Loucy (cell line): ENCODE data around the gene TAS1R2.

Source experiments
- H2AFZ ChIP-seq: fragments of 200-600 bp; sonication (generic); 2 replicates; pipeline ENCODE4 v1.6.0; 2016; ENCODE audit warnings: antibody characterized with exemption, mild to moderate bottlenecking, low read length, moderate library complexity
- H3F3A ChIP-seq: fragments of 200-600 bp; 2 replicates; pipeline ENCODE4 v1.6.0; 2016; ENCODE audit warnings: antibody characterized with exemption, low read depth, mild to moderate bottlenecking
- H3K27me3 ChIP-seq: fragments of 200-600 bp; sonication (generic); 2 replicates; pipeline ENCODE4 v1.6.1; 2014; ENCODE audit warnings: low read length, mild to moderate bottlenecking; ENCODE audit not compliant: insufficient read depth, poor library complexity, severe bottlenecking
- H3K36me3 ChIP-seq: fragments of 200-600 bp; sonication (generic); 2 replicates; pipeline ENCODE4 v1.6.1; 2016; ENCODE audit warnings: low read length; ENCODE audit not compliant: insufficient read depth
- H3K4me1 ChIP-seq: fragments of 200-600 bp; sonication (generic); 2 replicates; pipeline ENCODE4 v1.5.1; 2014; ENCODE audit warnings: low read length, mild to moderate bottlenecking; ENCODE audit not compliant: insufficient read depth, poor library complexity, severe bottlenecking
- H3K4me2 ChIP-seq: fragments of 200-600 bp; sonication (generic); 2 replicates; pipeline ENCODE4 v1.6.0; 2014; ENCODE audit warnings: antibody characterized with exemption, low read length, low read depth, mild to moderate bottlenecking; ENCODE audit not compliant: poor library complexity, severe bottlenecking
- H3K4me3 ChIP-seq: fragments of 200-600 bp; sonication (generic); 2 replicates; pipeline ENCODE4 v1.5.1; 2014; ENCODE audit warnings: low read length, mild to moderate bottlenecking, mixed read lengths; ENCODE audit not compliant: poor library complexity, severe bottlenecking
- H3K79me2 ChIP-seq: fragments of 200-600 bp; sonication (generic); 2 replicates; pipeline ENCODE4 v1.6.1; 2014; ENCODE audit warnings: low read length; ENCODE audit not compliant: insufficient read depth
- H3K9ac ChIP-seq: fragments of 200-600 bp; sonication (generic); 2 replicates; pipeline ENCODE4 v1.6.0; 2014; ENCODE audit warnings: mild to moderate bottlenecking, low read depth, low read length, moderate library complexity; ENCODE audit not compliant: poor library complexity, severe bottlenecking
- H3K9me2 ChIP-seq: fragments of 200-600 bp; sonication (generic); replicated peaks from 2 replicates; pipeline ENCODE4 v1.6.1; 2016; ENCODE audit warnings: low read depth, low read length, mixed read lengths
- H3K9me3 ChIP-seq: fragments of 200-600 bp; sonication (generic); 2 replicates; pipeline ENCODE4 v1.6.1; 2014; ENCODE audit warnings: mild to moderate bottlenecking, antibody characterized with exemption, low read length, low read depth; ENCODE audit not compliant: insufficient read depth
- H4K20me1 ChIP-seq: fragments of 200-600 bp; sonication (generic); 2 replicates; pipeline ENCODE4 v1.6.0; 2014; ENCODE audit warnings: antibody characterized with exemption, low read length, mild to moderate bottlenecking; ENCODE audit not compliant: insufficient read depth, poor library complexity, severe bottlenecking
- EZH2phosphoT487 ChIP-seq: fragments of 200-600 bp; IDR thresholded peaks from 2 replicates; pipeline ENCODE4 v1.6.1; 2018; ENCODE audit warnings: antibody characterized with exemption, mild to moderate bottlenecking, moderate library complexity, borderline replicate concordance
- TF ChIP-seq, protein P1 (sequence below): fragments of 200-600 bp; sonication (generic); conservative IDR thresholded peaks from 2 replicates; pipeline ENCODE4 v1.5.1; 2014; ENCODE audit warnings: mild to moderate bottlenecking, antibody characterized with exemption, low read length

Gene TAS1R2

GRCh38 chr1:18881642-18882431 is 22.4 kb upstream of the TAS1R2 start:
- no peak overlapping the region for H2AFZ ChIP-seq
- no peaks in the 10 kb centered on the region for H3K79me2 ChIP-seq
- H4K20me1 ChIP-seq = no peaks in the 10 kb centered on the region
- H3K27me3 ChIP-seq = no peaks in the 10 kb centered on the region
- H3K36me3 ChIP-seq = peaks cover 7% of the 10 kb centered on the region; the same call in 1 of the 2 replicates
- H3F3A ChIP-seq = no peaks in the 10 kb centered on the region
- H3K9me2 ChIP-seq = no peaks in the 10 kb centered on the region
- TF ChIP-seq, protein P1, sequence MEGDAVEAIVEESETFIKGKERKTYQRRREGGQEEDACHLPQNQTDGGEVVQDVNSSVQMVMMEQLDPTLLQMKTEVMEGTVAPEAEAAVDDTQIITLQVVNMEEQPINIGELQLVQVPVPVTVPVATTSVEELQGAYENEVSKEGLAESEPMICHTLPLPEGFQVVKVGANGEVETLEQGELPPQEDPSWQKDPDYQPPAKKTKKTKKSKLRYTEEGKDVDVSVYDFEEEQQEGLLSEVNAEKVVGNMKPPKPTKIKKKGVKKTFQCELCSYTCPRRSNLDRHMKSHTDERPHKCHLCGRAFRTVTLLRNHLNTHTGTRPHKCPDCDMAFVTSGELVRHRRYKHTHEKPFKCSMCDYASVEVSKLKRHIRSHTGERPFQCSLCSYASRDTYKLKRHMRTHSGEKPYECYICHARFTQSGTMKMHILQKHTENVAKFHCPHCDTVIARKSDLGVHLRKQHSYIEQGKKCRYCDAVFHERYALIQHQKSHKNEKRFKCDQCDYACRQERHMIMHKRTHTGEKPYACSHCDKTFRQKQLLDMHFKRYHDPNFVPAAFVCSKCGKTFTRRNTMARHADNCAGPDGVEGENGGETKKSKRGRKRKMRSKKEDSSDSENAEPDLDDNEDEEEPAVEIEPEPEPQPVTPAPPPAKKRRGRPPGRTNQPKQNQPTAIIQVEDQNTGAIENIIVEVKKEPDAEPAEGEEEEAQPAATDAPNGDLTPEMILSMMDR = no peak
- TF ChIP-seq EZH2phosphoT487 = no peak
- no peaks in the 10 kb centered on the region for H3K9me3 ChIP-seq
- no peak overlapping the region for H3K4me2 ChIP-seq
- peaks cover 14% of the 10 kb centered on the region for H3K4me1 ChIP-seq
- H3K4me3 ChIP-seq = no peak overlapping the region
- H3K9ac ChIP-seq = no peak overlapping the region

GRCh38 chr1:18881164-18881563 is 21.7 kb upstream of the TAS1R2 start:
- H3K36me3 ChIP-seq = peaks cover 7% of the 10 kb centered on the region; the same call in 1 of the 2 replicates
- no peaks in the 10 kb centered on the region for H4K20me1 ChIP-seq
- no peak overlapping the region for H2AFZ ChIP-seq
- H3F3A ChIP-seq = no peaks in the 10 kb centered on the region
- no peak overlapping the region for H3K4me3 ChIP-seq
- H3K27me3 ChIP-seq = no peaks in the 10 kb centered on the region
- peaks cover 14% of the 10 kb centered on the region for H3K4me1 ChIP-seq
- H3K9ac ChIP-seq = no peak overlapping the region
- no peaks in the 10 kb centered on the region for H3K9me3 ChIP-seq
- no peak overlapping the region for H3K4me2 ChIP-seq
- no peaks in the 10 kb centered on the region for H3K79me2 ChIP-seq
- TF ChIP-seq, protein P1 = no peak
- TF ChIP-seq EZH2phosphoT487 = no peak
- no peaks in the 10 kb centered on the region for H3K9me2 ChIP-seq

GRCh38 chr1:18880585-18880984 is 21.1 kb upstream of the TAS1R2 start:
- Histone ChIP-seq H3K9me3 (no peaks in the 10 kb centered on the region), H3K27me3 (no peaks in the 10 kb centered on the region), H3K4me2 (no peak overlapping the region), H3K79me2 (no peaks in the 10 kb centered on the region), H3F3A (no peaks in the 10 kb centered on the region), H3K9me2 (no peaks in the 10 kb centered on the region), H4K20me1 (no peaks in the 10 kb centered on the region), H3K4me3 (no peak overlapping the region), H2AFZ (no peak overlapping the region), H3K9ac (no peak overlapping the region), H3K4me1 (peaks cover 14% of the 10 kb centered on the region), H3K36me3 (peaks cover 7% of the 10 kb centered on the region; the same call in 1 of the 2 replicates)
- TF ChIP-seq, protein P1 = no peak
- no peak for TF ChIP-seq EZH2phosphoT487
